Measurements from ENCODE around the gene MECP2.
A peak's percentile ranks its signal among the peaks of the same experiment; 100 is the strongest.

The MECP2 gene

DNA sequence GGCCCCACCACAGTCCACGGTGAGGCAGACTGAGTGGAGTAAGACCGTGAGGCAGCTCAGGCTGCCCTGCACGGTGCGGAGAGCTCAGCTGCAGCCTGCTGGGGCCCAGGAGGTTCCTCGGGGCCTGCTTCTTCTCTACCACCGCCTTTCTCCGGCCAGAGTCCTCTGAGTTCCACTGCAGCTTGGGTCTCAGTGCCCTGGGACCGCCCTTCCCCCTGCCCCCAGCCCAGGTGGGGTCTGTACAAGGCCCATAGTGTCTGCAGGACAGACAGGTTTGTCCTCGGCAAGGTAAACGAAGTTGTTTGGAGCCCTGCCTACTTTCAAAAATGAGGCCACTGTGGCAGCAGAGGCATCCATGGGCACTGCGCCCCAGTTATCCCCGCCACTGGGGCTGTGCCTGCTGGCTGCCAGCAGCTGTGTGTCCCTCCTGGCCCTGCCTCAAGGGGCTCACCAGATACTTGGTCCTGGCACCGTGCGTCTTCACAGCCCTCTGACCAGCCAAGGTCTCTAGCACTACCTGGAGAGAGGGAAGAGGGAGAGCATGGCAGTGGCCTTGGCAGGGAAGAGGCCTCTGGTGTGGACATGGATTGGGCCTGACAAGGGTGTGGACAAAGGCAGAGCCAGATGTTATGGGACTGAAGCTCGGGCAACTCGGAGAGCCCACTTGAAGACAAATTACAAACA lies 81.8 kb downstream of the MECP2 start:
- Histone ChIP-seq H3K9me3 (ENCODE audit: severe bottlenecking) (no peaks in the 10 kb centered on the region), H3K4me1 (ENCODE audit: insufficient read depth, poor library complexity, severe bottlenecking) (peaks cover under 1% of the 10 kb centered on the region), H3K27ac (ENCODE audit: poor library complexity, severe bottlenecking) (no peak overlapping the region), H3K27me3 (ENCODE audit: insufficient read depth, poor library complexity, severe bottlenecking) (no peaks in the 10 kb centered on the region), H3K36me3 (ENCODE audit: low read depth) (peaks cover 58% of the 10 kb centered on the region), H3K4me3 (ENCODE audit: severe bottlenecking) (no peak overlapping the region)
- DNase-seq (ENCODE audit: low spot score) (no peak), ATAC-seq (ENCODE audit: low read depth) (no peak)
- no peak for TF ChIP-seq CTCF (IDR thresholded peaks at IDR 0.05; ENCODE audit: poor library complexity, severe bottlenecking)

GRCh38 chrX:154014429-154015380 lies 82.8 kb downstream of the MECP2 start:
- no peak overlapping the region for H3K4me3 ChIP-seq (ENCODE audit: severe bottlenecking)
- TF ChIP-seq CTCF (IDR thresholded peaks at IDR 0.05; ENCODE audit: poor library complexity, severe bottlenecking), result no peak
- H3K27ac ChIP-seq (ENCODE audit: poor library complexity, severe bottlenecking), result no peak overlapping the region
- no peak for DNase-seq (ENCODE audit: low spot score)
- H3K27me3 ChIP-seq (ENCODE audit: insufficient read depth, poor library complexity, severe bottlenecking), result no peaks in the 10 kb centered on the region
- H3K36me3 ChIP-seq (ENCODE audit: low read depth), result peaks cover 63% of the 10 kb centered on the region
- no peaks in the 10 kb centered on the region for H3K9me3 ChIP-seq (ENCODE audit: severe bottlenecking)
- peaks cover 8% of the 10 kb centered on the region for H3K4me1 ChIP-seq (ENCODE audit: insufficient read depth, poor library complexity, severe bottlenecking)
- ATAC-seq (ENCODE audit: low read depth), result no peak

- peak; percentile 70 for TF ChIP-seq CTCF (IDR thresholded peaks at IDR 0.05; ENCODE audit: poor library complexity, severe bottlenecking)
- ATAC-seq (ENCODE audit: low read depth) (0 out of 3 replicates have a peak, but pooled peaks have one; percentile 46), DNase-seq (ENCODE audit: low spot score) (no peak)
- Histone ChIP-seq H3K4me3 (ENCODE audit: severe bottlenecking) (no peak overlapping the region), H3K4me1 (ENCODE audit: insufficient read depth, poor library complexity, severe bottlenecking) (peaks cover 8% of the 10 kb centered on the region), H3K9me3 (ENCODE audit: severe bottlenecking) (no peaks in the 10 kb centered on the region), H3K27ac (ENCODE audit: poor library complexity, severe bottlenecking) (no peak overlapping the region), H3K36me3 (ENCODE audit: low read depth) (peaks cover 63% of the 10 kb centered on the region), H3K27me3 (ENCODE audit: insufficient read depth, poor library complexity, severe bottlenecking) (no peaks in the 10 kb centered on the region)
These were observed 83.7 kb downstream of the MECP2 start for GRCh38 chrX:154013614-154014360.

- no peak for TF ChIP-seq CTCF (IDR thresholded peaks at IDR 0.05; ENCODE audit: poor library complexity, severe bottlenecking)
- no peak overlapping the region for H3K27ac ChIP-seq (ENCODE audit: poor library complexity, severe bottlenecking)
- ATAC-seq (ENCODE audit: low read depth) (no peak), DNase-seq (ENCODE audit: low spot score) (no peak)
- no peak overlapping the region for H3K4me3 ChIP-seq (ENCODE audit: severe bottlenecking)
- no peaks in the 10 kb centered on the region for H3K9me3 ChIP-seq (ENCODE audit: severe bottlenecking)
- H3K36me3 ChIP-seq (ENCODE audit: low read depth), result peaks cover 62% of the 10 kb centered on the region
- H3K4me1 ChIP-seq (ENCODE audit: insufficient read depth, poor library complexity, severe bottlenecking), result peaks cover 8% of the 10 kb centered on the region
- H3K27me3 ChIP-seq (ENCODE audit: insufficient read depth, poor library complexity, severe bottlenecking), result no peaks in the 10 kb centered on the region
These were observed 84.5 kb downstream of the MECP2 start for GRCh38 chrX:154013001-154013421.

All from RWPE2 (cell line).